ENCODE measurements around the gene BMF.

DNA sequence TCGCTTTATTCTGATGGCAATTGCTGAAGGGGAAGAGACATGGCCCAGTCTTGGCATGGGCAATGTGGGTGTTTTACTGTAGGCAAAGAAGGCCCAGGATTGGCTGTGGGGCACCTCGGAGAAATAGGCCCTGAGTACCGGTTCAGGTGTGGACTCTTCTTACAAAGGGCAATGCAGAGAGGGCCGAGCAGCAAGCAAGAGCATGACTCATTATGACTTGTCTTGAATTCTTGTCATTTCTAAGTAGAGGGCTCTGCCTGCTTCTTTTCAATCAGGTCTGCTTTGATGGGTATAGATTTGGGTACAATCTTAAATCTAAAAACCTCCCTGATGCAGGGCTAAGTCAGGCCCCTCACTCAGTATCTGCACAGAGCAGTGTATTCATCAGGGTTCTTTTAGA, 37.4 kb upstream of the BMF start:
- TF ChIP-seq POLR2A (IDR thresholded peaks at IDR 0.05; ENCODE audit: low read depth, low read length) = no peak
- TF ChIP-seq POLR2AphosphoS5 (IDR thresholded peaks at IDR 0.05; ENCODE audit: low read depth, low read length) = no peak
- TF ChIP-seq TAF1 (IDR thresholded peaks at IDR 0.05; ENCODE audit: borderline replicate concordance, low read depth, low read length) = no peak

Data from GM12892 (cell line).